GM19328 (cell line): ENCODE results near the gene SSTR4.

Experiments used
- ATAC-seq: cut with Tn5 transposase; IDR thresholded peaks from one replicate; pipeline ENCODE4 v1.9.1; 2021; ENCODE audit warnings: mild to moderate bottlenecking, moderate library complexity; ENCODE audit not compliant: unreplicated experiment

The SSTR4 gene

GRCh38 chr20:23083553-23084220 lies 48.6 kb downstream of the SSTR4 start:
- no peak for ATAC-seq

- no peak for ATAC-seq
Measured at GRCh38 chr20:23084282-23084844, 49.3 kb downstream of the SSTR4 start.

- ATAC-seq, result no peak
Measured at GRCh38 chr20:23084845-23085365, 49.8 kb downstream of the SSTR4 start.

- ATAC-seq, result no peak
Measured at GRCh38 chr20:23085436-23086055, 50.4 kb downstream of the SSTR4 start.

- ATAC-seq, result no peak
Measured at GRCh38 chr20:23086056-23086566, 51.0 kb downstream of the SSTR4 start, which contains the start of gene CD93. Gene CD93 (minus strand): TSS chr20:23086324. CDS start chr20:23086192, 132 bp downstream.

- no peak for ATAC-seq
Measured at GRCh38 chr20:23086931-23087411, 51.9 kb downstream of the SSTR4 start.

GRCh38 chr20:23087587-23088251 lies 52.6 kb downstream of the SSTR4 start:
- ATAC-seq, result no peak
